C4-2B (cell line): ENCODE measurements around the gene NRXN3.

Experiments used
- ZFX ChIP-seq: fragments of 450-650 bp; IDR thresholded peaks from 2 replicates; pipeline ENCODE4 v1.6.1; 2017
- TF ChIP-seq, protein P1 (sequence below): fragments of 450-650 bp; conservative IDR thresholded peaks from 2 replicates; pipeline ENCODE4 v1.5.1; 2017; ENCODE audit warnings: mild to moderate bottlenecking

GRCh38 chr14:79557309-79557708, 1387.1 kb downstream of the NRXN3 start:
- TF ChIP-seq, protein P1, sequence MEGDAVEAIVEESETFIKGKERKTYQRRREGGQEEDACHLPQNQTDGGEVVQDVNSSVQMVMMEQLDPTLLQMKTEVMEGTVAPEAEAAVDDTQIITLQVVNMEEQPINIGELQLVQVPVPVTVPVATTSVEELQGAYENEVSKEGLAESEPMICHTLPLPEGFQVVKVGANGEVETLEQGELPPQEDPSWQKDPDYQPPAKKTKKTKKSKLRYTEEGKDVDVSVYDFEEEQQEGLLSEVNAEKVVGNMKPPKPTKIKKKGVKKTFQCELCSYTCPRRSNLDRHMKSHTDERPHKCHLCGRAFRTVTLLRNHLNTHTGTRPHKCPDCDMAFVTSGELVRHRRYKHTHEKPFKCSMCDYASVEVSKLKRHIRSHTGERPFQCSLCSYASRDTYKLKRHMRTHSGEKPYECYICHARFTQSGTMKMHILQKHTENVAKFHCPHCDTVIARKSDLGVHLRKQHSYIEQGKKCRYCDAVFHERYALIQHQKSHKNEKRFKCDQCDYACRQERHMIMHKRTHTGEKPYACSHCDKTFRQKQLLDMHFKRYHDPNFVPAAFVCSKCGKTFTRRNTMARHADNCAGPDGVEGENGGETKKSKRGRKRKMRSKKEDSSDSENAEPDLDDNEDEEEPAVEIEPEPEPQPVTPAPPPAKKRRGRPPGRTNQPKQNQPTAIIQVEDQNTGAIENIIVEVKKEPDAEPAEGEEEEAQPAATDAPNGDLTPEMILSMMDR = no peak
- TF ChIP-seq ZFX = no peak
